Measurements from ENCODE around the gene MYBBP1A. TPM values are rescaled to one million over a fixed set of nuclear protein-coding genes. Genes with fewer than 3 reads are reported as not detected.

Gene MYBBP1A
- total and polyA plus RNA-seq, 2 of the 13 experiments (the other 11 are each of a cell fraction or from before 2014, with no cell fraction given), result 18.6 to 54.8 TPM

DNA sequence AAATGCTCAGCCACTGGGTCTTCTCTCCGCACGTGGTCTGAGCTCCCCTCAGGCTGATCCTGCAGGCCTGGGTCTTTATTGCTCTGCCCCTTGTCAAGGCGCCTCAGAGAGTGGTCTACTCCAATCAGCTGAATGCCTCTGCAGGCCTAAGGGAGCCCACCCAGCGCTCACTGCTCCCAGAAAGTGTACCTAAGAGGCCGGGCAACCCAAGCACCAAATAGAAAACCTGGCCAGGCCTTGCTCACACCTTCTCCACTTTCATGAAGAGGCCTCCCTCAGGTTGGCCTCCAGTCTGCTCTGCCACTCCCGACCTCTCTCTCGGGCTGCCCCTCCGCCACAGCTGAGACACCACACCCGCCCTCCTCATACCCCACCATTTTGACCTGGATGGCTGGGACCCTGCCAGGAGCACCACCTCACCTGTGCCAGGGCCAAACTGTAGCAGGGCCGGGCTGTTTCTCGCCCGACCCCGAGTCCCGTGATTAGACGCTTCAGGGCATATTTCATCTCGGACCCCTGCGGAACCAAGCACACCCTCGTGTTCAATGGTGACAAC is 665 bp downstream of the MYBBP1A start:
- ChIA-PET POLR2A (interaction anchor here (0.5 to 1.5 kb wide), 3 partner anchors 10 to 29 kb away, joined by 3 to 6 read pairs (median 3); partner anchors contain the start of gene SMTNL2), CTCF (ENCODE audit: low intra/inter-chr PET ratio, low total read pairs) (no interaction called here)
- no peak overlapping the region for H2AFZ ChIP-seq (ENCODE audit: low read length)
- intact Hi-C loops (cut with micrococcal nuclease; ENCODE audit: unreplicated experiment), result no loop called here
- H3K9ac ChIP-seq (ENCODE audit: insufficient read depth, low read depth, low read length), result peak overlapping the region; percentile 78
- BruUV-seq (replicated peaks), result no TSS peak
- H3K4me2 ChIP-seq (ENCODE audit: low read depth, low read length), result peak overlapping the region; percentile 99
- TF ChIP-seq HDAC6 (IDR thresholded peaks at IDR 0.05; ENCODE audit: low read depth, low read length) (no peak), ZNF224 (CRISPR knock-in tag; IDR thresholded peaks at IDR 0.05) (no peak), PITX1 (CRISPR knock-in tag; IDR thresholded peaks at IDR 0.05) (0 out of 2 replicates have a peak, but pooled peaks have one; percentile 13), TGIF2 (CRISPR knock-in tag; IDR thresholded peaks at IDR 0.05) (0 out of 2 replicates have a peak, but pooled peaks have one; percentile 5), ZBTB20 (CRISPR knock-in tag; IDR thresholded peaks at IDR 0.05; ENCODE audit: borderline replicate concordance, low read depth) (peak; percentile 3; the same call in 1 of the 2 replicates), ZSCAN31 (CRISPR knock-in tag; IDR thresholded peaks at IDR 0.05; ENCODE audit: low read depth) (0 out of 2 replicates have a peak, but pooled peaks have one; percentile 10), SALL2 (CRISPR knock-in tag; IDR thresholded peaks at IDR 0.05) (0 out of 2 replicates have a peak, but pooled peaks have one; percentile 6), SAFB2 (CRISPR knock-in tag; IDR thresholded peaks at IDR 0.05; ENCODE audit: borderline replicate concordance, low read depth) (0 out of 2 replicates have a peak, but pooled peaks have one; percentile 5)
- TF ChIP-seq, protein P1, sequence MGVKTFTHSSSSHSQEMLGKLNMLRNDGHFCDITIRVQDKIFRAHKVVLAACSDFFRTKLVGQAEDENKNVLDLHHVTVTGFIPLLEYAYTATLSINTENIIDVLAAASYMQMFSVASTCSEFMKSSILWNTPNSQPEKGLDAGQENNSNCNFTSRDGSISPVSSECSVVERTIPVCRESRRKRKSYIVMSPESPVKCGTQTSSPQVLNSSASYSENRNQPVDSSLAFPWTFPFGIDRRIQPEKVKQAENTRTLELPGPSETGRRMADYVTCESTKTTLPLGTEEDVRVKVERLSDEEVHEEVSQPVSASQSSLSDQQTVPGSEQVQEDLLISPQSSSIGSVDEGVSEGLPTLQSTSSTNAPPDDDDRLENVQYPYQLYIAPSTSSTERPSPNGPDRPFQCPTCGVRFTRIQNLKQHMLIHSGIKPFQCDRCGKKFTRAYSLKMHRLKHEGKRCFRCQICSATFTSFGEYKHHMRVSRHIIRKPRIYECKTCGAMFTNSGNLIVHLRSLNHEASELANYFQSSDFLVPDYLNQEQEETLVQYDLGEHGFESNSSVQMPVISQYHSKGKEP (CRISPR knock-in tag; IDR thresholded peaks at IDR 0.05), result 0 out of 2 replicates have a peak, but pooled peaks have one; percentile 15
- TF ChIP-seq, protein P2, sequence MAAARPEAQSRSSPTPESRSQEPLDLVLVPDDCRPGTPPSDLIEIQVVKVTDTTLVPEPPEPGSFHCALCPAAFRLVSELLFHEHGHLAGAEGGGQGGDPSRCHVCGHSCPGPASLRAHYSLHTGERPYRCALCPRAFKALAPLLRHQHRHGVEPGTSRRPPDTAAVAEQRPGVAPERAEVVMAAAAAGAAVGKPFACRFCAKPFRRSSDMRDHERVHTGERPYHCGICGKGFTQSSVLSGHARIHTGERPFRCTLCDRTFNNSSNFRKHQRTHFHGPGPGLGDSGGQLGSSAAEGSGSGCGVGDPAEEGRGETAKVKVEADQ (CRISPR knock-in tag; IDR thresholded peaks at IDR 0.05; ENCODE audit: borderline replicate concordance), result no peak
- H3K9me3 ChIP-seq (ENCODE audit: low read length), result no peaks in the 10 kb centered on the region
- FAIRE-seq (no peak), ATAC-seq (peak; percentile 6; the same call in 2 of the 3 replicates), DNase-seq (ENCODE audit: low spot score) (no peak)
- H3K36me3 ChIP-seq (replicated peaks in 1 of 2; ENCODE audit: control insufficient read depth in 1 of 2, insufficient read depth in 2 of 2, low read length in 2 of 2), result peaks cover 22 to 39% of the 10 kb centered on the region in 2 experiments; a peak in 4 of 5 replicates
- H3K79me2 ChIP-seq (ENCODE audit: insufficient read depth, low read length), result peaks cover 16% of the 10 kb centered on the region
- H3K27me3 ChIP-seq (ENCODE audit: control insufficient read depth in 1 of 2, insufficient read depth in 2 of 2, low read length in 2 of 2), result no peaks in the 10 kb centered on the region
- peaks cover 36% of the 10 kb centered on the region for H3K4me1 ChIP-seq (ENCODE audit: insufficient read depth, low read length)
- in situ Hi-C loops (cut with HindIII; ENCODE audit: extremely low pct_ligation_motif_present, low pct_unique_long_range_greater_than_20kb), result loop anchor here (10.0 kb wide), 1 partner anchor 340 kb away; the partner anchor contains the start of gene C17orf107
- H3K27ac ChIP-seq (ENCODE audit: extremely low read length, insufficient read depth, low read length), result peak overlapping the region; percentile 50
- peak overlapping the region; percentile 56 to 95 (median 87) for H3K4me3 ChIP-seq (replicated peaks in 1 of 3; ENCODE audit: insufficient read depth in 1 of 3, low read depth in 2 of 3, low read length in 3 of 3)
- no peaks in the 10 kb centered on the region for H4K20me1 ChIP-seq (ENCODE audit: insufficient read depth, low read length)
- 5% methylated on average over 11 of the region's 18 CpGs for WGBS (ENCODE audit: low lambda C conversion rate)
